ENCODE data around the gene MAP3K5.

GRCh38 chr6:136599329-136600011 lies 192.8 kb downstream of the MAP3K5 start:
- no peak for TF ChIP-seq EZH2 (IDR thresholded peaks at IDR 0.05; ENCODE audit: insufficient read depth, low read length)
- TF ChIP-seq, protein P1, sequence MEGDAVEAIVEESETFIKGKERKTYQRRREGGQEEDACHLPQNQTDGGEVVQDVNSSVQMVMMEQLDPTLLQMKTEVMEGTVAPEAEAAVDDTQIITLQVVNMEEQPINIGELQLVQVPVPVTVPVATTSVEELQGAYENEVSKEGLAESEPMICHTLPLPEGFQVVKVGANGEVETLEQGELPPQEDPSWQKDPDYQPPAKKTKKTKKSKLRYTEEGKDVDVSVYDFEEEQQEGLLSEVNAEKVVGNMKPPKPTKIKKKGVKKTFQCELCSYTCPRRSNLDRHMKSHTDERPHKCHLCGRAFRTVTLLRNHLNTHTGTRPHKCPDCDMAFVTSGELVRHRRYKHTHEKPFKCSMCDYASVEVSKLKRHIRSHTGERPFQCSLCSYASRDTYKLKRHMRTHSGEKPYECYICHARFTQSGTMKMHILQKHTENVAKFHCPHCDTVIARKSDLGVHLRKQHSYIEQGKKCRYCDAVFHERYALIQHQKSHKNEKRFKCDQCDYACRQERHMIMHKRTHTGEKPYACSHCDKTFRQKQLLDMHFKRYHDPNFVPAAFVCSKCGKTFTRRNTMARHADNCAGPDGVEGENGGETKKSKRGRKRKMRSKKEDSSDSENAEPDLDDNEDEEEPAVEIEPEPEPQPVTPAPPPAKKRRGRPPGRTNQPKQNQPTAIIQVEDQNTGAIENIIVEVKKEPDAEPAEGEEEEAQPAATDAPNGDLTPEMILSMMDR (IDR thresholded peaks at IDR 0.05; ENCODE audit: insufficient read depth, low read depth, low read length), result no peak
